Tibial nerve (tissue), 4 donors: ENCODE data around the gene SUGCT.

Experiments used
- CTCF ChIP-seq, 5 experiments: fragments of 200-600 bp in 3 of 5; fragments of 450-650 bp in 2 of 5; sonication (generic) in 3 of 5; IDR thresholded peaks; one replicate each; pipeline ENCODE4 v1.5.1; 2016 to 2019; ENCODE audit warnings: antibody characterized with exemption in 5 of 5, mild to moderate bottlenecking in 3 of 5, moderate library complexity in 2 of 5
- EP300 ChIP-seq, 2 donors: sonication (generic); formaldehyde crosslinking; IDR thresholded peaks; one replicate each; pipeline ENCODE4 v1.6.1; 2017; ENCODE audit warnings: antibody characterized with exemption in 2 of 2, mild to moderate bottlenecking in 1 of 2

- TF ChIP-seq CTCF (IDR thresholded peaks at IDR 0.05) (no peak), EP300 (IDR thresholded peaks at IDR 0.05) (no peak)
Observed at GRCh38 chr7:40569326-40569725, 434.5 kb downstream of the SUGCT start.
